Nephron (organoid): ENCODE measurements around the gene KIAA1549.
"Not testable (repeated sequence)": the region's sequence is repeated elsewhere in the genome, so short reads cannot be mapped to it uniquely, and the experiment has no call there.

Experiments
- H3K27ac Mint-ChIP-seq, 3 experiments: 2 replicates each; pipeline ENCODE4 v1.8.0; 2020; ENCODE audit warnings: mixed read lengths in 3 of 3, mild to moderate bottlenecking in 2 of 3, moderate library complexity in 1 of 3
- H3K27me3 Mint-ChIP-seq: 2 replicates; pipeline ENCODE4 v1.8.0; 2021; ENCODE audit warnings: low read depth, mild to moderate bottlenecking, moderate library complexity, mixed read lengths
- H3K36me3 Mint-ChIP-seq: 2 replicates; pipeline ENCODE4 v1.8.0; 2020; ENCODE audit warnings: low read depth, mixed read lengths
- H3K4me1 Mint-ChIP-seq: 2 replicates; pipeline ENCODE4 v1.8.0; 2020; ENCODE audit warnings: mixed read lengths
- H3K4me3 Mint-ChIP-seq, 3 experiments: 2 replicates each; pipeline ENCODE4 v1.8.0; 2020; ENCODE audit warnings: mild to moderate bottlenecking in 3 of 3, mixed read lengths in 3 of 3, moderate library complexity in 2 of 3
- H3K9me3 Mint-ChIP-seq: 2 replicates; pipeline ENCODE4 v1.8.0; 2020; ENCODE audit warnings: mixed read lengths
- TF ChIP-seq, protein P1 (sequence below), 3 experiments: fragments of 200-600 bp; sonication (generic); IDR thresholded peaks; one replicate each; pipeline ENCODE4 v1.5.0; 2021; ENCODE audit warnings: antibody characterized with exemption in 3 of 3; ENCODE audit not compliant: unreplicated experiment in 3 of 3

The KIAA1549 gene

DNA sequence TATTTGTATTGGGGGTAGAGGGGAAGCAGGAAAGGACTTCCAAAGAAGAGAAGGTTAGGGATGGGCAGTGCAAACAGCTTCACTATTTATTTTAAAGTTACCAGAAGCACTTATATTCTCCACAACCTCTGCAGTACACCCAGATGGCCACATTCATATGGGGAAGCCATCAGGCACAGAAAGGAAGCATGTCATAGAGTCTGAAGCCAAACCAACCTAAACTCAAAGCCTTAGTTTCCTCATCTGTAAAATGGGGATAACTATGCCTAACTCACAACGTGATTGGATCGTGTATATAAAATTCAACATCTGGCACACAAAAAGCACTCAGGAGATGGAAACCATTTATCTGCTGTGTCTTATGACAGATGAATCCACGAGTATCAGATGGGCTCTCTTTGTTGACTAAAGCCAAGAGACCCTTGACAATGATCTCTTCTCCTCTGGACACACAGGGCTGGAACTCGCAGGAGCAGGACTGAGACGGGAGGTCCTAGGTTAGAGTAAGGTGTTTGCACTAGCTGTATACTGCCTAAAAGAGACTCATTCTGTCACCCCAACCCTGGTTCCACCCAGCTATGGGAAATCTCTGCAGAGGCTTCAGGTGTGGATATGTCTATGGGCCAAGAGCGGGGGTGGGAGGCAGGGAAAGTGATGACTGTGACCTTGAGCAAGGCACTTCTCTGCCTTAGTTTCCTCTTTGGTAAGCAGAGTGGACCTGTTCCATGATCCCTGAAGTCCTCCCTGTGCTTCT, 1.8 kb downstream of the KIAA1549 start:
- Mint-ChIP-seq H3K27me3 (peaks cover 9% of the 10 kb centered on the region), H3K27ac (peak overlapping the region; percentile 47 to 97 (median 92)), H3K9me3 (no peaks in the 10 kb centered on the region), H3K4me3 (peak overlapping the region; percentile 97 to 98 (median 98)), H3K4me1 (peaks cover 44% of the 10 kb centered on the region), H3K36me3 (no peaks in the 10 kb centered on the region)
- TF ChIP-seq, protein P1, sequence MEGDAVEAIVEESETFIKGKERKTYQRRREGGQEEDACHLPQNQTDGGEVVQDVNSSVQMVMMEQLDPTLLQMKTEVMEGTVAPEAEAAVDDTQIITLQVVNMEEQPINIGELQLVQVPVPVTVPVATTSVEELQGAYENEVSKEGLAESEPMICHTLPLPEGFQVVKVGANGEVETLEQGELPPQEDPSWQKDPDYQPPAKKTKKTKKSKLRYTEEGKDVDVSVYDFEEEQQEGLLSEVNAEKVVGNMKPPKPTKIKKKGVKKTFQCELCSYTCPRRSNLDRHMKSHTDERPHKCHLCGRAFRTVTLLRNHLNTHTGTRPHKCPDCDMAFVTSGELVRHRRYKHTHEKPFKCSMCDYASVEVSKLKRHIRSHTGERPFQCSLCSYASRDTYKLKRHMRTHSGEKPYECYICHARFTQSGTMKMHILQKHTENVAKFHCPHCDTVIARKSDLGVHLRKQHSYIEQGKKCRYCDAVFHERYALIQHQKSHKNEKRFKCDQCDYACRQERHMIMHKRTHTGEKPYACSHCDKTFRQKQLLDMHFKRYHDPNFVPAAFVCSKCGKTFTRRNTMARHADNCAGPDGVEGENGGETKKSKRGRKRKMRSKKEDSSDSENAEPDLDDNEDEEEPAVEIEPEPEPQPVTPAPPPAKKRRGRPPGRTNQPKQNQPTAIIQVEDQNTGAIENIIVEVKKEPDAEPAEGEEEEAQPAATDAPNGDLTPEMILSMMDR (IDR thresholded peaks at IDR 0.05; ENCODE audit: unreplicated experiment in 3 of 3): peak in 2 of 3 experiments; percentile 21 to 23

DNA sequence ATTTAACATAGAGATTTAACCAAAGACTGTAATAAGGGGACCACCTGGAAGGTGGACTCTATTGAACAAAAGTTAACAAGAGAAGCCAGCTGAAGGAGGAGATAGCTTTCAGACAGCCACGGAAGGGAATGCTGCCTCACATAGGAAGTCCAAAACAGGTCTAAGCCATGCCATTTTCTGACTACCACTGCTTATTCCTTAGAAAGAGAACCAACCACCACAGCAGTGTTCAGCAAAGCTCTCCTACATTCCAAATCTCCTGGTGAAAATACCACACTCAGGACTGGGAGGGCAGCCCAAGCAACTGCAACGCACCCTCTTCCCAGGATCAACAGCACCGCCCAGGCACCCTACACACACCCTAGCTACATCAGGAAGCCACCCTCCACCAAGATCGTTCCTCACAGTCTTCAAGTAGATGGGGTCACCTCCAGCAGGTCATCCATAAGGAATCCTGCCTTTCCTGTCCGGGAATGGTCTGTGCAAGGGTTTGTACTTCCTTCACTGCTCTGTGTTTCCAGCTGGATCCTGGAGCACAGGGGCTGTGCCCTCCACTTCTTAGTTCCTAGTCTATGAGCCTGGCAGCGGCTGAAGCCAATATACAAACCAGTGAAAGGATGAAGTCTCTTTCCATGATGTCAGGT, 2.5 kb downstream of the KIAA1549 start:
- TF ChIP-seq, protein P1 (IDR thresholded peaks at IDR 0.05; ENCODE audit: unreplicated experiment in 3 of 3): no peak
- Mint-ChIP-seq H3K27ac (peak overlapping the region; percentile 52 to 97 (median 92)), H3K9me3 (no peaks in the 10 kb centered on the region), H3K4me3 (peak overlapping the region; percentile 97 to 98 (median 98)), H3K27me3 (peaks cover 9% of the 10 kb centered on the region), H3K36me3 (no peaks in the 10 kb centered on the region), H3K4me1 (peaks cover 48% of the 10 kb centered on the region)

DNA sequence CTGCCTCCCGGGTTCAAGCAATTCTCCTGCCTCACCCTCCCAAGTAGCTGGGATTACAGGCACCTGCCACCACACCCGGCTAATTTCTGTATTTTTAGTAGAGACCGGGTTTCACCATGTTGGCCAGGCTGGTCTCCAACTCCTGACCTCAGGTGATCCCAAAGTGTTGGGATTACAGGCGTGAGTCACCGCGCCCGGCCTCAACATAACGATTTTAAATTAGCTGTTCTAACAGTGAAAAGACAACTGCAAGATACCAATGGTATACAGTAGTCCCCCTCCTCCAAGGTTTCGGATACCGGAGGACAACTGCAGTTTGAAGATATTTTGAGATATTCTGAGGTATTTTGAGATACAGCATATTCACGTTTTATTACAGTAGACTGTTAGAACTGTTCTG, 5.0 kb downstream of the KIAA1549 start:
- H3K27me3 Mint-ChIP-seq: not testable (repeated sequence)
- peaks cover 67% of the 10 kb centered on the region for H3K4me1 Mint-ChIP-seq

DNA sequence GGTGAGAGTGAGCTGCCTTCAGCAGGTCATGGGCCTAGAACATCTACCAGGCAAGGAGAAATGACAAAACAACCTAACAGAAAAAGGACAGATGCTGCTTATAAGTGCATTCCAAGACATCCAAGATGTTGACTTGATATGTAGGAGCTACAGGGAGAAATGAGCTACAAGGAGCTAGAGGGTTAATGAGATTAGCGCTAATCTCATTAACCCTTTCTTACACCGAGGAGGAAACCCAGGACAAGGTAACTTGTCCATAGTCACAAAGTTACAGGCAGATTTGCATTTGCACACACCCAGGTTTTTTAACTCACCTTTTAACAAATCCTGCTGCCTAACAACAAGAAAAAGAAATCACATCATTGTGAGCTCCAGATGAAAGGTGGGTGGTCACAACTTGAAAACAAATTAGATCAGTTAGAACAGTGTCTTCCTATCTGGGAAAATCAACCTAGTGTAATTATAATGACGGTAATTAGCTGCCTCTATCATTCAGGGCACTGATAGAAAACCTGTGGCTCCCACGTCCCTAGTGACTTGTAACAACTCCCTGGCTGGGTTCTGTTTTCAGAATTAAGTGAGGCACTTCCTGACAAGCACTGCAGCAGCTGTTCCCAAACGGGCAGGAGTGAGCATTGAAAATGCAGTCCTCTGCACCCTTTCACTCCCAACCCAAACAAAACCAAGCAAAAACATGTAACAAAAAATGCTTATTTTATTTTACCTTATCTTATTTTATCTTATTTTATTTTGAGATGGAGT, 5.7 kb downstream of the KIAA1549 start:
- TF ChIP-seq, protein P1 (IDR thresholded peaks at IDR 0.05; ENCODE audit: unreplicated experiment in 3 of 3): no peak
- H3K9me3 Mint-ChIP-seq: no peaks in the 10 kb centered on the region
- H3K27ac Mint-ChIP-seq: peak overlapping the region in 1 of 3 experiments; percentile 1
- peaks cover 4% of the 10 kb centered on the region for H3K27me3 Mint-ChIP-seq
- peaks cover 72% of the 10 kb centered on the region for H3K4me1 Mint-ChIP-seq
- H3K36me3 Mint-ChIP-seq: no peaks in the 10 kb centered on the region
- peak overlapping the region in 1 of 3 experiments; percentile 37 for H3K4me3 Mint-ChIP-seq

More for the DNA sequence above, 5.0 kb downstream of the KIAA1549 start:
- H3K4me3 Mint-ChIP-seq: peak overlapping the region in 1 of 3 experiments; percentile 25
- not testable (repeated sequence) for H3K9me3 Mint-ChIP-seq, H3K27ac Mint-ChIP-seq, H3K36me3 Mint-ChIP-seq

- H3K4me1 Mint-ChIP-seq: peaks cover 66% of the 10 kb centered on the region
- TF ChIP-seq, protein P1 (IDR thresholded peaks at IDR 0.05; ENCODE audit: unreplicated experiment in 3 of 3): no peak
- H3K27ac Mint-ChIP-seq: peak overlapping the region in 1 of 3 experiments; percentile 1
- H3K9me3 Mint-ChIP-seq: no peaks in the 10 kb centered on the region
- H3K27me3 Mint-ChIP-seq: peaks cover 4% of the 10 kb centered on the region
- peak overlapping the region in 1 of 3 experiments; percentile 4 for H3K4me3 Mint-ChIP-seq
- H3K36me3 Mint-ChIP-seq: no peaks in the 10 kb centered on the region
These were observed 6.4 kb downstream of the KIAA1549 start for GRCh38 chr7:138974675-138975292.

- Mint-ChIP-seq H3K27me3 (peaks cover under 1% of the 10 kb centered on the region), H3K27ac (no peak overlapping the region), H3K4me3 (no peak overlapping the region), H3K9me3 (no peaks in the 10 kb centered on the region), H3K36me3 (no peaks in the 10 kb centered on the region), H3K4me1 (peaks cover 59% of the 10 kb centered on the region)
- TF ChIP-seq, protein P1 (IDR thresholded peaks at IDR 0.05; ENCODE audit: unreplicated experiment in 3 of 3): no peak
These were observed 7.1 kb downstream of the KIAA1549 start for GRCh38 chr7:138974103-138974502.
